ENCODE data around the gene ADGRF3. TPM values are rescaled to one million over a fixed set of nuclear protein-coding genes. Genes with fewer than 3 reads are reported as not detected.
A peak's percentile ranks its signal among the peaks of the same experiment; 100 is the strongest.
"Not testable (repeated sequence)": the region's sequence is repeated elsewhere in the genome, so short reads cannot be mapped to it uniquely, and the experiment has no call there.

Gene ADGRF3
- total and polyA plus RNA-seq, 12 donors, result 0.03 to 0.72 TPM; not detected in 10

GRCh38 chr2:26325851-26326250 is 20.7 kb downstream of the ADGRF3 start:
- peaks cover 0 to 10% (median 0%) of the 10 kb centered on the region in 9 donors for H3K4me1 ChIP-seq
- H3K27ac ChIP-seq, result no peak overlapping the region
- peaks cover 0 to 9% (median 0%) of the 10 kb centered on the region in 7 donors for H3K27me3 ChIP-seq
- H3K36me3 ChIP-seq, result no peaks in the 10 kb centered on the region
- intact Hi-C loops (cut with DNase I), result loop anchor here in 6 of 10 donors (5.0 to 10.0 kb wide), 4 partner anchors 79 to 371 kb away; partner anchors contain the start of genes HADHA (in 1 of the 6) and HADHB (in 1 of the 6)
- H3K9me3 ChIP-seq, result no peaks in the 10 kb centered on the region
- WGBS, 2 donors, result 67 to 69% methylated on average over 4 of the region's 4 CpGs
- H3K4me3 ChIP-seq, result no peak overlapping the region
- ATAC-seq, result no peak
- TF ChIP-seq CTCF (IDR thresholded peaks at IDR 0.05), result no peak
- no peak for DNase-seq

- Histone ChIP-seq H3K4me1 (peaks cover 0 to 5% (median 0%) of the 10 kb centered on the region in 9 donors), H3K36me3 (no peaks in the 10 kb centered on the region), H3K9me3 (no peaks in the 10 kb centered on the region), H3K4me3 (no peak overlapping the region), H3K27me3 (peaks cover 0 to 9% (median 0%) of the 10 kb centered on the region in 7 donors), H3K27ac (no peak overlapping the region)
- WGBS, 2 donors, result 65 to 66% methylated on average over 3 of the region's 3 CpGs
- no peak for TF ChIP-seq CTCF (IDR thresholded peaks at IDR 0.05)
- DNase-seq, result no peak
- intact Hi-C loops (cut with DNase I), result loop anchor here in 6 of 10 donors (5.0 to 10.0 kb wide), 4 partner anchors 78 to 370 kb away; partner anchors contain the start of genes HADHA (in 1 of the 6) and HADHB (in 1 of the 6)
- peak in 1 of 8 donors; percentile 46 for ATAC-seq
These were observed 21.7 kb downstream of the ADGRF3 start for GRCh38 chr2:26324903-26325302.

GRCh38 chr2:26324479-26324878 is 22.1 kb downstream of the ADGRF3 start:
- not testable (repeated sequence) for H3K27ac ChIP-seq, H3K27me3 ChIP-seq, H3K9me3 ChIP-seq, H3K4me3 ChIP-seq, H3K36me3 ChIP-seq, ATAC-seq, H3K4me1 ChIP-seq, DNase-seq
- intact Hi-C loops (cut with DNase I), result loop anchor here in 4 of 10 donors (10.0 kb wide), 2 partner anchors 90 to 370 kb away; no protein-coding TSS in a partner anchor

GRCh38 chr2:26318950-26319349 is 27.6 kb downstream of the ADGRF3 start:
- Histone ChIP-seq H3K36me3 (no peaks in the 10 kb centered on the region), H3K4me1 (no peaks in the 10 kb centered on the region), H3K27me3 (peaks cover 0 to 9% (median 0%) of the 10 kb centered on the region in 7 donors), H3K9me3 (no peaks in the 10 kb centered on the region), H3K4me3 (no peak overlapping the region), H3K27ac (no peak overlapping the region)
- WGBS, 2 donors, result 63 to 65% methylated on average over 6 of the region's 6 CpGs
- ATAC-seq (no peak), DNase-seq (no peak)
- no peak for TF ChIP-seq CTCF (IDR thresholded peaks at IDR 0.05)
- intact Hi-C loops (cut with DNase I), result no loop called here

- H3K27me3 ChIP-seq, result peaks cover 0 to 4% (median 0%) of the 10 kb centered on the region in 7 donors
- intact Hi-C loops (cut with DNase I), result no loop called here
- H3K9me3 ChIP-seq, result no peaks in the 10 kb centered on the region
- no peak for TF ChIP-seq CTCF (IDR thresholded peaks at IDR 0.05)
- H3K4me1 ChIP-seq, result no peaks in the 10 kb centered on the region
- no peak overlapping the region for H3K27ac ChIP-seq
- no peak overlapping the region for H3K4me3 ChIP-seq
- no peaks in the 10 kb centered on the region for H3K36me3 ChIP-seq
- WGBS, 2 donors, result 87 to 92% methylated on average over 8 of the region's 8 CpGs
- DNase-seq (no peak), ATAC-seq (no peak)
These were observed 29.0 kb downstream of the ADGRF3 start for GRCh38 chr2:26317377-26318105.
